GM18870 (cell line): ENCODE results near the gene POC1A.

Source experiments
- ATAC-seq: cut with Tn5 transposase; IDR thresholded peaks from one replicate; pipeline ENCODE4 v1.9.1; 2021; ENCODE audit warnings: moderate library complexity; ENCODE audit not compliant: unreplicated experiment

Gene POC1A

DNA sequence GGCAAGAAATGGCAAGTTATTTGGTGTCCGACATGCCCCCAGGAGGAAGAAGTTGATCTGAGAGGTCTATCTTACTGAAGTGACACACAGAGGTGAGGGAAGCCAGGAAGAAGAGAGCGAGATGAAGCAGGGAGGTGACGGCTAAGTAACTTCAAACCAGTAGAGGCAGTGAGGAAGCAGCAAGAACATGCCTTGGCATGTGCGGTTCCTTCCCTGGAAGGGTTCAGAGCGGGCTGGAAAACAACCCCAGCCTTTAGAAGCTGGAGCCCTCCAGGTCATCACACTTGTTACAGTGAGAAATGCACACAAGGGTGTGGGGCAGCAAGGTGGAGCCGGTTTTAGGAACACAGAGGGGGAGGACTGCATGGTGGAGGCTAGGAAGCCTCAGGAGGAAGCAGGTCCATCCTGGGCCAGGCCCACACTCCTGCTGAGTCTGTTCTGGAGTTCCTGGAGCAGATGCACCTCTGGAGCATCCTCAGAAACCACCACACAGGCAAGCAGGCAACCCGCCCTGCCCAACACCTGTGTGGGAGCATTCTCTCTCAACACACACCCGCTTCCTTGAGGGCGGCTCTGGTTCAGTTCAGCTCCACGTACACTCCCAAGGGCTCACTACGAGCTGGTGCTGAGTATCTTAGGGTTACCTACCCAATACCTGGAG, 47.1 kb downstream of the POC1A start:
- no peak for ATAC-seq

DNA sequence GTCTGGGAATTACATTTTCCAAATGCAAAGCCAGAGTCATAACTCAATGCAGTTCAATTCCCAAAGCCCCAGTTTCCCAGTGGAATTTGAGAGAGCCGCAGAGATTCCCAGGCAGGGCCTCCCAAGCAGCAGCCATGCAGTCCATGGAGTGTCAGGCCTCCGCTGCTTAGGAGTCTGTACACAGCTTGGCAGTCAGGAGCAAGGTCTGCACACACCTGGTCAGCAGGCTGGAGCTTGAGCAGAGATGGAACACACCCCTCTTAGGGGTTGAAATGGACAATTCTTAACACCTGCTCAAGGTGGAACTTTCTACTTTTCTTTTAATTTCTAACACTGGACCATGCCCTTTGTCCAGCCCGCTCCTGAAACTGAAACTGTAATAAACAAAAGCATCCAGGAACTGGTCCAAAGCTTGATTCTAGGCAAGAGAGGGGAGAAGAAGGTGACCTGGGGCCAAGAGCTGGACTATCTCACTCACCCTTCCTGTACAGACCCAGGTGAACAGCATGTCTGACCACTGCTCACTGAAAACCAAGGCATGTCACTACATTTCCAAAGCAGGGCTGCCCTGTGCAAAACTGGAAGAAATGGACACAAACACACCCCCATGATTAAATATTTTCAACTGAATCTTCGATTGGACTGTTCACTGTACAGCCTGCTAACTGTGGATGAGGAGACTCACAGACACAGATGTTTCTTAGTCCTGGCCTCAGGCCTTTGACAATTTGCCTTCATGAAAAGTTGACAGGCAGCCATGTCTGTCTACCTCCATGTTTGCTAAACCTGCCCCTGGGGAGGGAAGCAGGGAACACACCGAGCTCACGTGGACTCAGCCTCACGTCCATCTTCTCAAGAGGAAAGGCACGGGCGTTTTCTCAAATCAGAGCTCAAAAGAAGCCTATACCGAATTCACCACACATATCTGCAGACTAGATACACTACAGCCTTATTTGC, 49.3 kb downstream of the POC1A start:
- ATAC-seq = no peak

DNA sequence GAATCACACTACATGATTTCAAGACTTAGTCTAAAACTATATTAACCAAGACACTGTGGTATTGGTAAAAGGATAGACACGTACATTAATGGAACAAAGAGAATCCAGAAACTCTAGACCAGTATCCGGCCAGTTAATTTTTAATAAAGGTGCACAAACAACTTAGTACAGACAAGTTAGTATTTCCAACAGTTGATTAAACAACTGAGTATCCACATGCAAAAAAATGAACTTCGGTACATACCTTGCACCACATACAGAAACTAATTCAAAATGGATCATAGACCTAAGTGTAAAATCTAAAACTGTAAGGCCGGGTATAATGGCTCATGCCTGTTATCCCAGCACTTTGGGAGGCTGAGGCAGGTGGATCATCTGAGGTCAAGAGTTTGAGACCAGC, 51.3 kb downstream of the POC1A start:
- ATAC-seq = no peak

DNA sequence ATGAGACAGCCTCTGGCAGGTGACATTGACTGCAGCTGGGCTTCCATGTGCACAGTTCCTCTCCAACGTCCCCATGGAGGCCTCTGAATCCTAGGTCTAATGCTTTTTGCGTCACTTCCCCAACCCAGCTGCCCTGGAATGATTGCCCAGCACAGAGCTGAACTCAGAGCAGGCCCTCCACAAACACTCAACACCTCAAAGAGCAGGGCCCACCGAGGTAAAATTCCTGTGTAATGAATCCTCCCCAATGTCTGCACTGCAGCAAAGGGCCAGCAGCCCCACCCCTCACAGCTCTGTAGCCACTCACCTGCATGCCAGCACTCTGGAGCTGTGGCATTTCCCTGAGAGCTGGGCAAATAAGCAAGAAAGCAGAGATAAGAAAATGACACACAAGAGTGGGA, 55.2 kb downstream of the POC1A start:
- no peak for ATAC-seq

DNA sequence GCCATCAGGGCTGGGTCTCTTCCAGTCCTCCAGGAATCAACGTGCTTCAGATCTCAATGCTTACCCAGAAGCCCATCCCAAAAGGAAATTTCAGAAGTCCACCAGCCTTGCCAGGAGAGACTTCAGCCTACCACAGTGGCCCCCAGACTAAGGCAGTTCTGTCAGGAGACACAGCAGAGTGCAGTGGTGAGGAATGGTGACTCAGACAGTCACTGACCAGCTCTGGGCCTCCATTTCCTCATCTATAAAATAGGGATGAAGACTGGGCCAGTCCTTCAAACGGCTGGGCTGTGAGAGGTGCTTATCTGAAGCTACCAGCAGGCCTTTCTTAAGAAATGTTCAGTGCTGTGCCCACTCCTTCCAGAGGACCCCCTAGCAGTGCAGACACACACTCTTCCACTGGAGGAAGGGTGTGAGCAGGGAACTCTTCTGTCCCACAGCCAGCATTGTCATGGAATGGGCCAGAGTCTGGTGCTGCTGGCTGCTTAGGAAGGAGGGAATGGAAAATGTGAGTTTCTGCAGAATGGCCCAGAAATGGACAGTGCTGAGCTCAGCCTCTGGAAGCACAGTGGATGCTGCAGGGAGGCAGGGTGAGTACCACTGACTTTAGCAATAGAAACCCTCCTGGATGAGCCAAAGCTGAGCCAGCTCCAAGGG, 56.2 kb downstream of the POC1A start:
- no peak for ATAC-seq

DNA sequence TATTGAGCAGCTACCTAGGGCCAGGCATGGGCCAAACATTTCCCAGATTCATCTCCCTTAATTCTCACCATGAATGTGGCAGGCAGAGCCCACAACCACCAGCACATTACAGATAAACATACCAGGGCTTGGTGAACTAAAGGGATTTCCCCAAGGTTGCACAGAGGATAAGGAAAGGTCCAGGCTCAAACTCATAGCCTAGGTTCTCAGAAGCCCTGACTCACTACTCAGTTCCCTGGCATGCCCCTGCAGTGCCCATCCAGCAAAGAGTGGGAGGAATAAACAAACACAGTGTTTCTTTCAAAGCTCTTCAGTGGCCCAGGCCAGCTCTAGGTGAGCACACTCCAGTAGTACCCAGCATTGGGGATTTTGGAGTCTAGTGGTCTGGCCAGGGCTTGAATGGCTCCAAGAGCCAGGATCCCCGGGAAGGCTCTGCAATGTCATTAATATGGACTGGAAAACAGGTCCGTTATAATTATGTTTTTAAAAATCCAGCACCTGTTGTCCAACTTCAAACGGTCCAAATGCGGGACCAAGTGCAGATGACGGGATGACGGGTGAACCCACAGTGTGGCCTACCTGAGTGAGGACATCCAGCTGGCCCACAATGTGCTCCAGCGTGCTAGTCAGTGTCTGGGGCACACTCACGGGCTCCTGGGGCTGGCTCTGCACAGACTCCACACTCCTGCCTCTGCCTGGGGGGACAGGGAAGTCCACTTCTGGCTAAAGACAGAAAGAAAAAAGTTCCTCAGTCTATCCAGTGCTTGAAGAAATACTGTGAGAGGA, 58.0 kb downstream of the POC1A start:
- ATAC-seq = no peak

DNA sequence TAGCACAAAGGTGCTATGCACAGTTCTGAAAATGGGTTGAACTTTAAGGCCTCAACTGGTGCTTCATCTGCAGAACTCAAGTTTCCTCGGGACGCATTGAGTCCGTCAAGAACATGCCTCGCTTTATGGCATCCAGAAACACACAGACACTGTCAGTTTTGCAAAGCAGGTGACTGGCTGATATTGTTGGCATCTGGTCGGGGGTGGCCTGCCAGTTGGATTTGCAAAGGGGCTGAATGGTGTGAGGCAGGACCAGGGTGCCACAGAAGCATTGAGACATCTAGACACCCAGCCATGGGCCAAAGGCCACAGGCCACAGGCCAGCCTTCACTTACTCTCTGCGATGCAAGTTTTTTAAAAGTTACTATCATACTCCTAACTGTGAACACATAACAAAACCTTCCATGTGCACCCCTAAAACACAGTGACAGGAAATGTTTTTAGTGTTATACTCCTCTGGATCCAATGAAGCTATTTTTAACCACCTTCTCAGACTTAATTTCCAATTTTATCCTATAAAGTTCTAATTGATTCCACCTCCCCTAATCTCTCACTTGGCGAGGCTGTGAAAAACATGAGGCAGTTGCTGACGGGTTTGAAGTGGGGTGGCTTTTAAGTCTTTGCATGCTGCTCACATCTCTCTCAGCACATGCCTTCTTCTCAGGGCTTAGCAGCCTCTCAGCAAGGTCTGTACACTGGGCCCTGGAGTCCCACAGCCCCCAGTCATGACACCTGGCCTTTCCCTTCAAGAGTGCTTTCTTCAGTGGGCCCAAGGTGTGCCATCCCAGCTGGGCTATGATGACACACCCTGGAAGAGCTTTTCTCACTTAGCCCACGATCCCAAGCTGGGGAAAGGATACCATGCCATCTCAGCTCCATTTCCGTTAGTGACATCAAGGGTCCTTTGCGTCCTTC, 59.4 kb downstream of the POC1A start:
- ATAC-seq = no peak

DNA sequence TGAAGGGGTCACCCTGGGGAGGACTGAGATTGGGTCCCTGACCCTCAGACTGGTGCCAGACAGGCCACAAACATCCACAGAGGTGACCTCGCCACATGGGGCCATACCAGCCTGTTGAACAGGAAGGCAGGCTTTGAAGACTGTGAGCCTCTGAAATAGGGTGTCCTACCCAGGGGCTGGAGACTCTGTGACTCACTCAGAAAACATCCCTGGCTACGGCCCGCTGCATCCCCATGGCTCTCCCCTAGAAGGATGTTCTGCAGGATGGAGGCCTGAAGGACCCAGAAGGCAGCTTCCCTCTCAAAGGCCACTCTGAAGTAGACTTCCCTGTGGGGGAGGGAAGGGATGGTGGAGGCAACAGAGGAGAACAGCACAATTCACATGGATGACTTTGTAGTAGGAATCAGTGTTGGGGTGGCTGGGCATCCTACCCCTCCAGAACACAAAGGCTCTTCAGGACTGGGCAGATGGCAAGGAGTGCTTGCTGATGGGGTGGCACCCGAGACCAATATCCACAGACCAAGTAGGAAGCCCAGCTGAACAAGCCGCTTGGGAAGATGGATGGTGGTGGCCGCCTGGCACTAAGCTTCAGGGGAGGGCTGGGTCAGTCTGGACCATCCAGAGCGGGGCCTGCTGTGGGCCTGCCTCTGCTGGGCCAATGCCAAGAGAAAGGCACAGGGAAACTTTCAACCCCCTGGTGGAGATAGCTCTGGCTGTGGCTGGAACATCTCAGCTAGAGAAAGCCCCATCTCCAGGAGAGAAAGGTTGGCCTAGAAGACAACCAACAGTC, 60.3 kb downstream of the POC1A start:
- ATAC-seq = no peak

DNA sequence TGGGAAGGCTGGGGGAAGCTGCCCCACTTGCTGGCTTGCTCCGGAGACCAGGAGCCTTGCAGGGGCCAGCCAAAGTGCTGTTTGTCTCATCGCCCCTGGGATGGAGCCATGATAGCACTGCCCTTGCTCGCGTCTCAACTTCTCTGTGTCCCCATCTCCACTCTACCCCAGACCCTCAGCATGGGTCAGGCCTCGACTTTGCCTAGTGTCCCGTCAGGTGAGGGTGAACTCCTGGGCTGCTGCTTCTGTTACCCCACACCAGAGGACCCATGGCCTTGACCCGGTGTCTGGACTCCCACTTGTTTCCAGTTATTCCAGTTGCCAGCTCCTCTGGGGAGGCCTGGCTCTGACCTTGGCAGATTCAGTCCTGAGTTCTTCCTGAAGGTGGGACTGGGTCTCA, 61.3 kb downstream of the POC1A start:
- no peak for ATAC-seq

DNA sequence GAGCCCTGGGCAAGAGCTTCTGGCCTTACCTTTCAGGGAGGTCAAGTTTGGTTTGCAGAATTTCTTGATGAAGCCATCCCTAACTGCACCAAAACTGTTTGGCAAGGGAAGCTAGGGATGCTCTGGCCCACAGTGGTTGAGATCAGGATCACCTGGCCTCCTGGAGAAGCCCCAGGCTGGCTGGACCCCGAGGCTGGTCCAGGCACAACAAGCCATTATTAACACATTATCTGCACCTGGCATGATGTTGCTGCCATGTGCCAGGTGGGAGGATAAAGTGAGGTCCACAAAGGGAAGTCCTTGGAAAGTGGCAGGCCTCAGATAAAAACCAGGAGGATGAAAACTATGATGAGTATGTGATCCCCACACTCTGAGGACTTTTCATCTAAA, 62.0 kb downstream of the POC1A start:
- ATAC-seq = no peak

DNA sequence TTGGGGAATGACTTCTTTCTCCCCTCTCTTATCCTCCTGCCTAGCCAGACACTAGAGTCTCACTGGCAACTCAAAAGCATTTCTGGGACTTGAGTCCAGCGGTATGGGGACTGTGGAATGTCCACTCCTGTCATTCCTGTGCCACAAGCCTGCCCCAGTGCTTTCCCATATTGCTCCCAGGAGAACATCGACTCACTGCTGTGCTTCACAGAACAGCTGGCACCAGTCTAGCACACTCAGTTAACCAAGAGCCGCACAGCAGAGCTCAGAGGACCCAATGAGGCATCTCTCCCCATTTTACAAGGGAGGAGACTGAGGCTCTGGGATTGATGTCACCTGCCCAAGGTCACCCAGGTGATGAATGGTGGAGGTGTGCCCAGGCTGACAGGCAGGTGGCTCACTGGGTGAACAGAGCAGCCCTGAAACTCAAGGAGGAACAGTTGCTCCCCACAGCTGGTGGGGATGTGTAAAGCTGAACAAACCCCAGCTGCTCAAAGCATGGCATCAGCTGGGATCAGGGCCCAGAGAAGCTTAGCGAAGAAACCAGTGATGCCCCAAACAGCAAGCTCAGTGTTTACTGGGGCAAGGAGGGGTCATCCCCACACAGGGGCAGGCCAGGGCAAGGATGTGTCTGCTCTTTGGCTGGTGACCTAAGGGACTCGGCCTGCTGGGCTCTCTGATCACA, 62.5 kb downstream of the POC1A start:
- no peak for ATAC-seq

DNA sequence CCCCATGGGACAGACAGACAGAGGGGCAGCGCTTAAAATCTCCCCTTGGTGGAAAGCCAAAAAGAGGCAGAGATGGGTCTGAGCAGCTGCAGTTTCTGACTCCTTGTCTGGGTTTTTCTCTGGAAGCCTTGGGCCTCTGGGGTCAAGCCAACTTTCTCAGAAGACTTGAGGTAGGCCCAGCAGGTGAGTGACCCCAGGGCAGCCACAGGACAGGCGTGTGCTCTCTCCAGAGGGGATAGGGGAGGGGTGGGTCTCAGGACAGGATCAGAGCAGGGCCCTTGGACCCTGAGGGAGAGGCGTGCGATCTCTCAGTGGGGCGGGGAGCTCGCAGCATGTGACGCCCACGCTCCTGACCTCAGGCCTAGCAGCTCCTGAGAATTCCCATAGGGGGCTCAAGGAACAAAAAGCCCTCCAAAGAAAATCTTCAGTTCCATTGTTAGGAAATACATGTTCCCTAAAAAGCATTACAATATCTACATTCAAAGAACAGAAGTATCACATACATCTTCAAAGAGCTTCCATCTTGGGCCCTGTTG, 63.2 kb downstream of the POC1A start:
- no peak for ATAC-seq

DNA sequence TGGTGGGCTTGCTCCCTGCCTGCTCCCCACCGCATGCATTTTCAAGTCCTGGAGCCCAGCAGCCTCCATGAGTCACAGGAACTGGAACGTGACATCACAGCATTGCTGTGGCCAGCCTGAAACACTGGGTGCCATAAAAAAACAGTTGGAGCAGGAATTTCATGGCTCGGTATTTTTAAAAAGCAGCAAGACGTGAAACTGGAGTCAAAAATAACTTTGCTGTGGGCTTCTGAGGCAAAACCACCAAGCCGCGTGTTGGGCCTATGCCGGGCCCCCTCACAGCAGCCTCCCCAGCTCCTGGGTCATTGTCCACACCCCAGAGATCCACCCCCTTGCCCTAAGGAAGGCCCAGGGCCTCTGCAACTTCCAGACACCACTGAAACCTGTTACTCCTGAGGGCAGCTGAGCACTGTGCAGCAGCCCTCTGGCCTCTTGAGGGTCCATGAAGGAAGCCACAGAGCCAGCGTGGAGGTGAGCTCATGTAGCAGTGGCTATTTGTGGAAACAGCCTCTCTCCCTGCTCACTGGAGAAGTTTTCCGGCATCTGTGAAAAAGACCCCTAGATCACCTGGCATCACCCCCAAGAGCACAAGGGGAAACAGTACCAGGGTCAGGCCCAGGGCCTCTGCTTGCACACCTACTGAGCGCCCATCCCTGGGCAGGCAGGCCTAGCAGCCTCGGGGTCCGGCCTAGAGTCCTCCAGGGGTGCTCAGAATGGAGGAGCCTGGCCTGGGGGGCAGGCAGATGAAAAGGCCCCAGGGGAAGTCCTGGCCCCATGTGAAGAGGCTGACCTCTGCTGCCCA, 63.9 kb downstream of the POC1A start:
- no peak for ATAC-seq

DNA sequence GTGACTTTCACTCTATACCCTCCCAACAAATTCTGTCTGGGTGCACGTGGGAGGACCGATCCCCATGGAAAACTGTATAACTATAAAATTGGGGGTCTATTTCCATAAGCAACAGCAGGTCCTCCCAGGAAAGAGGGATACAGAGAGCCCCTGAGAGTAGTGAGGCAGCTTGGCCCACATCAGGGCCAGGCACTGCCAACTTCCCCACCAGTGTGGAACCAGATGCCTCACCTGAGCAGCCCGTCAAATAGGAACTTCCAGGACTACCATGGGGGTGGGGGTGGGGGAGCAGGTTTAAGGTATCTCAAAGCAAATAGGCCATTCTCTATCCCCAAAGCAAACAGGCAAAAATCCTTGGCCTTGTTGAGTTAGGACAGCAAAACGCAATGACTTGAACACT, 64.5 kb downstream of the POC1A start:
- no peak for ATAC-seq

DNA sequence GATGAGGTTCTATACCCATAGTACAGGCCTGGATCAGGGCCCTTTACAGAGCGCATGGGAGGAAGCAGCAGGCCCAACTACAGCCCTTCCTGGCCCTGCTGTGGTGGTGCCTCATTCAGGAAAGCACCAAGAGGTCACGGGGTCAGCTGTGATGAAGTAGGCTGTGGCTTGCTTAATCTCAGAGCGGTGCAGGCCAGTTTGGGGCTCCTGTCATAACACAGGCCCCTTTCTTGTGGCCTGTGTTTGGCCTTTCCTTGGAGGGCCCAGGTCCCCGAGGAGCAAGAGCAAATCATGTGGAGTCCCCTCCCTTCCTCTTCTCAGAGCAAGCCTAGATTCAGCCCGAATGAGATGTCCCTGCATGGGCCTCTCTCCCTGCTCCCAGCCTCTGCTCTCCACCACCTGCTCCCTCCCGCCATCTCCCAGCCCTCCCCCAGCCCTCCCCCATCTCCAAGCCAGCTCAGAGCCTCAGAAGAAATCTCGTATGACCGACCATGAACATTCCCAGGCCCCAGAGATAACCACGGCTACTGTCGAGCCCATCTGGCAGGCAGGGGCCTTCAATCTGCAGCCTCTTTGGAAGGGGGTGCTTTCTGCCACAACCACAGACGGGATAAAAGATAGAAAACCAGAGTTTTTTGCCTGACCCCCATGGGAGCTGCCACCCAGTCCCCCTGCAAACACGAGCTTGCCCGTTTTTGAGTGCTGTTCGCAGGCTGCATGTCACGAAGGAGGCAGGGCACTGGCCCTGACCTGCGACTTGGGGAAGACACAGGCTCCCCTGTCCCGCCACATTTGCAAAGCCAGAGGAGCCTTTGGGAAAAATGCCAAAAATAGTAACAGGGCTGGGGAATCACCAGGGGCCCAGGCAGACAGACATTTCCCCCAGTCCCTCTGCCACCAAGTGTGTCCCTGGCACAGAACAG, 65.5 kb downstream of the POC1A start:
- ATAC-seq = no peak

DNA sequence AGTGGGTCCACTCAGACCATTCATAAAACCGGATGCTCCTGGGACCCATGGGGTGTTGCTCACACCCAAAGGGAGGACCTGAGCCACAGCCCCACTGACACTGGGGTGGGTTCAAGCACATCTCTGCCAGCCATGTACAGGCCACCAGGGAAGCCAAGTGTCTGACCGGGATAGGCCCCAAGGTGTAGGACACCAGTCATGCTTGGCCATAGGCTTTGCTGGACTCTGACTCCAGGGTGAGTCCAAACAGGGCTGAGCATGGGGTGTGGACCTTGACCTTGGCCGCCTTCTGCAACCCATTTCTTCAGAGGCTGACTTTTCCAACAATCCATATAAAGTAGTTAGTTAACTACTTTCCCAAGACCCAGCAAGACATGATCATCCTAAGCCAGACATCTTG, 66.5 kb downstream of the POC1A start:
- no peak for ATAC-seq
